DOHH2 (cell line): Measurements from ENCODE around the gene MYBPC1.

ENCODE experiments used
- H3F3A ChIP-seq: fragments of 200-600 bp; sonication (generic), shearing (Covaris generic); 2 replicates; pipeline ENCODE4 v1.6.0; 2016; ENCODE audit warnings: antibody characterized with exemption, mild to moderate bottlenecking; ENCODE audit not compliant: control insufficient read depth, insufficient read depth
- H3K27ac ChIP-seq: fragments of 200-600 bp; sonication (generic); 2 replicates; pipeline ENCODE4 v1.5.1; 2014; ENCODE audit warnings: low read depth, mild to moderate bottlenecking, low read length, moderate library complexity
- H3K27me3 ChIP-seq: fragments of 200-600 bp; sonication (generic); 2 replicates; pipeline ENCODE4 v1.6.1; 2014; ENCODE audit warnings: mild to moderate bottlenecking, low read length, mixed read lengths; ENCODE audit not compliant: control insufficient read depth
- H3K36me3 ChIP-seq: fragments of 200-600 bp; sonication (generic); 2 replicates; pipeline ENCODE4 v1.6.1; 2014; ENCODE audit warnings: mild to moderate bottlenecking, low read length, moderate library complexity, mixed read lengths; ENCODE audit not compliant: control insufficient read depth
- H3K4me1 ChIP-seq: fragments of 200-600 bp; sonication (generic); 2 replicates; pipeline ENCODE4 v1.6.1; 2014; ENCODE audit warnings: mild to moderate bottlenecking, low read length, mixed read lengths; ENCODE audit not compliant: control insufficient read depth
- H3K4me2 ChIP-seq: fragments of 200-600 bp; sonication (generic); 2 replicates; pipeline ENCODE4 v1.6.0; 2014; ENCODE audit warnings: mild to moderate bottlenecking, low read length, moderate library complexity
- H3K4me3 ChIP-seq: fragments of 200-600 bp; sonication (generic); 2 replicates; pipeline ENCODE4 v1.5.1; 2014; ENCODE audit warnings: mild to moderate bottlenecking, low read length, mixed read lengths
- H3K79me2 ChIP-seq: fragments of 200-600 bp; sonication (generic); 2 replicates; pipeline ENCODE4 v1.6.1; 2014; ENCODE audit warnings: mild to moderate bottlenecking, low read length, mixed read lengths; ENCODE audit not compliant: control insufficient read depth
- H3K9me2 ChIP-seq: fragments of 200-600 bp; sonication (generic); replicated peaks from 2 replicates; pipeline ENCODE4 v1.6.1; 2014; ENCODE audit warnings: mild to moderate bottlenecking, low read length, mixed read lengths; ENCODE audit not compliant: control insufficient read depth
- H3K9me3 ChIP-seq: fragments of 200-600 bp; sonication (generic); 2 replicates; pipeline ENCODE4 v1.6.1; 2014; ENCODE audit warnings: antibody characterized with exemption, low read length, mixed read lengths; ENCODE audit not compliant: control insufficient read depth, insufficient read depth
- H4K20me1 ChIP-seq: fragments of 200-600 bp; sonication (generic); 2 replicates; pipeline ENCODE4 v1.6.0; 2014; ENCODE audit warnings: low read depth, mild to moderate bottlenecking, antibody characterized with exemption, low read length, moderate library complexity; ENCODE audit not compliant: control insufficient read depth, insufficient read depth
- EZH2phosphoT487 ChIP-seq: fragments of 200-600 bp; sonication (generic); IDR thresholded peaks from 2 replicates; pipeline ENCODE4 v1.6.1; 2017; ENCODE audit warnings: borderline replicate concordance, mild to moderate bottlenecking, antibody characterized with exemption, low read length, moderate library complexity, mixed read lengths
- TF ChIP-seq, protein P1 (sequence below): fragments of 200-600 bp; sonication (generic); IDR thresholded peaks from one replicate; pipeline ENCODE4 v1.5.1; 2014; ENCODE audit warnings: antibody characterized with exemption, mild to moderate bottlenecking, low read depth, low read length; ENCODE audit not compliant: poor library complexity, severe bottlenecking

The MYBPC1 gene

GRCh38 chr12:101594700-101595099 is at the start of gene MYBPC1:
Gene MYBPC1, plus strand, starts transcription at chr12:101594971. Its CDS starts 100 bp downstream, at chr12:101595071.
- TF ChIP-seq, protein P1, sequence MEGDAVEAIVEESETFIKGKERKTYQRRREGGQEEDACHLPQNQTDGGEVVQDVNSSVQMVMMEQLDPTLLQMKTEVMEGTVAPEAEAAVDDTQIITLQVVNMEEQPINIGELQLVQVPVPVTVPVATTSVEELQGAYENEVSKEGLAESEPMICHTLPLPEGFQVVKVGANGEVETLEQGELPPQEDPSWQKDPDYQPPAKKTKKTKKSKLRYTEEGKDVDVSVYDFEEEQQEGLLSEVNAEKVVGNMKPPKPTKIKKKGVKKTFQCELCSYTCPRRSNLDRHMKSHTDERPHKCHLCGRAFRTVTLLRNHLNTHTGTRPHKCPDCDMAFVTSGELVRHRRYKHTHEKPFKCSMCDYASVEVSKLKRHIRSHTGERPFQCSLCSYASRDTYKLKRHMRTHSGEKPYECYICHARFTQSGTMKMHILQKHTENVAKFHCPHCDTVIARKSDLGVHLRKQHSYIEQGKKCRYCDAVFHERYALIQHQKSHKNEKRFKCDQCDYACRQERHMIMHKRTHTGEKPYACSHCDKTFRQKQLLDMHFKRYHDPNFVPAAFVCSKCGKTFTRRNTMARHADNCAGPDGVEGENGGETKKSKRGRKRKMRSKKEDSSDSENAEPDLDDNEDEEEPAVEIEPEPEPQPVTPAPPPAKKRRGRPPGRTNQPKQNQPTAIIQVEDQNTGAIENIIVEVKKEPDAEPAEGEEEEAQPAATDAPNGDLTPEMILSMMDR, result no peak
- no peak for TF ChIP-seq EZH2phosphoT487
- Histone ChIP-seq H3K27ac (no peak within 1 kb of the TSS), H3K9me2 (no peaks in the 10 kb centered on the region), H3K4me3 (no peak within 1 kb of the TSS), H3K36me3 (no peaks in the 10 kb centered on the region), H3K4me2 (no peak within 1 kb of the TSS), H3K9me3 (no peaks in the 10 kb centered on the region), H3K79me2 (no peaks in the 10 kb centered on the region), H3K27me3 (peaks cover 4% of the 10 kb centered on the region; the same call in 1 of the 2 replicates), H3K4me1 (no peaks in the 10 kb centered on the region), H4K20me1 (no peaks in the 10 kb centered on the region), H3F3A (no peaks in the 10 kb centered on the region)

DNA sequence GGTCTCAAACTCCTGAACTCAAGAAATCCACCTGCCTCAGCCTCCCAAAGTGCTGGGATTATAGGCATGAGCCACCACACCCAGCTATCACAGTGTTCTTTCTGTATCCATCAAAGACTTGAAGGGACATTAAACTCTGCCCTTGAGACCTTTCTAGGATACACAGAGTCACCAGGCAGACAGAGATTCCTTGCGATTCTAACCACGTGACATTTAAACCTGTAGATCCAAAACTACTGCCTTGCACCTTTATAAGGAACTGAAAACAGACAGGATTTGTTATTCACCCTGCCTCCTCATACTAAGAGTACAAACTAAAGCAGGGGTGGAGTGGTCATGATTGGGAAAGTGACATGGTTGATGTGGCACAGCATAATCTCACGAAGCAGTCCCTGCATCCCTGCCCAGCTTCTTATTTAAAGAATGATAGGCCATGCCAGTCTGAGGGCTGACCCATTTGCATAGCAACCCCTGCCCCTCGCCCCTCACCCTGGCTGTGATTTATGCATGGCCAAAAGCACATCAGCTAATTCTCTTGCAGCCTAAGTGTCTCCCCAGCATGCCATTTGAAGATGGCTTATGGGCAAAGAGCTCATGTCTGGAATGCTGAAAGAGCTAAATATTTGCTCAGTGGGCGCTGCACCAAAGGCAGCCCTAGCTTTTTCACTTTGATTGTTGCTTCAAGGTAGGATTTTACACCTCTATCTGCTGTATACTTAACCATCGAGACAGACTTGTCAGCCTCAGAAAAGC is 43.2 kb upstream of the MYBPC1 start:
- Histone ChIP-seq H3K79me2 (no peaks in the 10 kb centered on the region), H3K4me2 (no peak overlapping the region), H4K20me1 (no peaks in the 10 kb centered on the region), H3K36me3 (no peaks in the 10 kb centered on the region), H3F3A (no peaks in the 10 kb centered on the region), H3K27me3 (no peaks in the 10 kb centered on the region), H3K27ac (no peak overlapping the region), H3K9me2 (no peaks in the 10 kb centered on the region), H3K4me3 (no peak overlapping the region), H3K9me3 (no peaks in the 10 kb centered on the region), H3K4me1 (no peaks in the 10 kb centered on the region)
- TF ChIP-seq, protein P1, result no peak
- TF ChIP-seq EZH2phosphoT487, result no peak

- H3K4me2 ChIP-seq, result no peak overlapping the region
- H4K20me1 ChIP-seq, result no peaks in the 10 kb centered on the region
- H3K27me3 ChIP-seq, result no peaks in the 10 kb centered on the region
- no peak overlapping the region for H3K4me3 ChIP-seq
- no peaks in the 10 kb centered on the region for H3K79me2 ChIP-seq
- H3F3A ChIP-seq, result no peaks in the 10 kb centered on the region
- no peaks in the 10 kb centered on the region for H3K9me3 ChIP-seq
- no peaks in the 10 kb centered on the region for H3K36me3 ChIP-seq
- no peaks in the 10 kb centered on the region for H3K9me2 ChIP-seq
- no peak for TF ChIP-seq EZH2phosphoT487
- TF ChIP-seq, protein P1, result no peak
- no peak overlapping the region for H3K27ac ChIP-seq
- no peaks in the 10 kb centered on the region for H3K4me1 ChIP-seq
Measured at GRCh38 chr12:101552277-101552676, 42.5 kb upstream of the MYBPC1 start.
